ENCODE measurements around the gene SZT2. TPM values are rescaled to one million over a fixed set of nuclear protein-coding genes. Genes with fewer than 3 reads are reported as not detected.

Gene SZT2
- total and polyA plus RNA-seq, 7 experiments from 2014 or later = 4.4 to 153 (median 114) TPM

DNA sequence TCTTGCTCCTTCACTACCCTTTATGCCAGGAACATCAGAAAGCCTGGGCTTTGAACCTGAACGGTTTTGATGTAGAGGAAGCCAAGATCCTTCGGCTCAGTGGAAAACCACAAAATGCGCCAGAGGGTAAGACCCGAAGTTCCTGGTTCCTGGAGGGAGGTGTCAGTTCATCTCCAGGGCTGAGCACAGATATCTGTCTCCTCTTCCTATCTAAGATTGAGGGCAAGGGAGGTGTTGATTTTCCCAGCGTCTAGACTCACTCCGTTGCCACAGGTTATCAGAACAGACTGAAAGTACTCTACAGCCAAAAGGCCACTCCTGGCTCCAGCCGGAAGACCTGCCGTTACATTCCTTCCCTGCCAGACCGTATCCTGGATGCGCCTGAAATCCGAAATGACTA, 30.0 kb upstream of the SZT2 start:
- Mint-ChIP-seq H3K4me3 (peak overlapping the region; percentile 52 to 97 (median 75)), H3K27me3 (no peaks in the 10 kb centered on the region), H3K36me3 (peaks cover 5 to 46% (median 5%) of the 10 kb centered on the region in 5 donors), H3K27ac (peak overlapping the region in 5 of 9 donors; percentile 12 to 81 (median 64)), H3K4me1 (peaks cover 10 to 57% (median 20%) of the 10 kb centered on the region in 7 donors), H3K9me3 (no peaks in the 10 kb centered on the region)
- ATAC-seq (no peak), DNase-seq (no peak)
- H3K4me1 ChIP-seq (ENCODE audit: control insufficient read depth in 2 of 2, insufficient read depth in 2 of 2, low read length in 2 of 2) = peaks cover 5 to 10% of the 10 kb centered on the region in 2 donors
- H3K27ac ChIP-seq (ENCODE audit: low read depth, low read length) = no peak overlapping the region
- CTCF ChIA-PET = no interaction called here
- H3K9me3 ChIP-seq (ENCODE audit: control insufficient read depth in 2 of 3, low read length in 3 of 3) = no peaks in the 10 kb centered on the region
- H3K27me3 ChIP-seq (ENCODE audit: control insufficient read depth in 2 of 2, insufficient read depth in 2 of 2, low read length in 2 of 2) = no peaks in the 10 kb centered on the region
- intact Hi-C loops (cut with micrococcal nuclease) = loop anchor here (2.0 to 10.0 kb wide), 8 partner anchors 62 to 1997 kb away; partner anchors contain the start of genes KDM4A (in 2 of the 2), ATP6V0B (in 1 of the 2), B4GALT2 (in 1 of the 2) and DPH2 (in 1 of the 2)
- POLR2A ChIA-PET = interaction anchor here (0.8 to 2.5 kb wide), 2 partner anchors 8 to 111 kb away, joined by 3 to 16 read pairs; partner anchors contain the start of gene ELOVL1
- H3K36me3 ChIP-seq (ENCODE audit: control insufficient read depth in 2 of 3, insufficient read depth in 3 of 3, low read length in 3 of 3) = peaks cover 1 to 28% (median 10%) of the 10 kb centered on the region in 3 experiments
- no peak overlapping the region for H3K4me3 ChIP-seq (ENCODE audit: low read length)

DNA sequence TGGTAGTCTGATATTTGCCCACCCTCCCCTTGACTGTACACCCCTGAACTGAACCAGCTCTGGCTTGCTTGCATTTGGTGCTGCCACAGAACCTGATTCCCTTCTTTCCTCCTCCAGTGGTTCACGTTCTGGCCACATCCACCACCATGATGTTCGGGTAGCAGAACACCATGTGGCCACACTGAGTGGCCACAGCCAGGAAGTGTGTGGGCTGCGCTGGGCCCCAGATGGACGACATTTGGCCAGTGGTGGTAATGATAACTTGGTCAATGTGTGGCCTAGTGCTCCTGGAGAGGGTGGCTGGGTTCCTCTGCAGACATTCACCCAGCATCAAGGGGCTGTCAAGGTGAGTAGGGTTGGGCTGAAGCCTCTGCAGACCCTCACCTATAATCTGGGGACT, 29.1 kb upstream of the SZT2 start:
- Mint-ChIP-seq H3K36me3 (peaks cover 5 to 53% (median 10%) of the 10 kb centered on the region in 5 donors), H3K4me3 (peak overlapping the region in 4 of 10 donors; percentile 39 to 97 (median 52)), H3K27me3 (no peaks in the 10 kb centered on the region), H3K4me1 (peaks cover 10 to 64% (median 27%) of the 10 kb centered on the region in 7 donors), H3K27ac (no peak overlapping the region), H3K9me3 (no peaks in the 10 kb centered on the region)
- H3K4me3 ChIP-seq (ENCODE audit: low read length) = no peak overlapping the region
- H3K36me3 ChIP-seq (ENCODE audit: control insufficient read depth in 2 of 3, insufficient read depth in 3 of 3, low read length in 3 of 3) = peaks cover 10 to 37% (median 10%) of the 10 kb centered on the region in 3 experiments
- no peaks in the 10 kb centered on the region for H3K27me3 ChIP-seq (ENCODE audit: control insufficient read depth in 2 of 2, insufficient read depth in 2 of 2, low read length in 2 of 2)
- no peaks in the 10 kb centered on the region for H3K9me3 ChIP-seq (ENCODE audit: control insufficient read depth in 2 of 3, low read length in 3 of 3)
- ChIA-PET POLR2A (interaction anchor here (0.5 to 1.3 kb wide), 3 partner anchors 29 to 189 kb away, joined by 3 to 4 read pairs (median 3); partner anchors contain the start of genes CFAP57, EBNA1BP2, MED8 and SZT2), CTCF (no interaction called here)
- H3K4me1 ChIP-seq (ENCODE audit: control insufficient read depth in 2 of 2, insufficient read depth in 2 of 2, low read length in 2 of 2) = peaks cover 5 to 11% of the 10 kb centered on the region in 2 donors
- intact Hi-C loops (cut with micrococcal nuclease) = loop anchor here (10.0 kb wide), 4 partner anchors 294 to 614 kb away; partner anchors contain the start of genes ATP6V0B (in 1 of the 2), B4GALT2 (in 1 of the 2), DPH2 (in 1 of the 2) and KDM4A (in 1 of the 2)
- no peak for DNase-seq
- H3K27ac ChIP-seq (ENCODE audit: low read depth, low read length) = no peak overlapping the region
- ATAC-seq = no peak

DNA sequence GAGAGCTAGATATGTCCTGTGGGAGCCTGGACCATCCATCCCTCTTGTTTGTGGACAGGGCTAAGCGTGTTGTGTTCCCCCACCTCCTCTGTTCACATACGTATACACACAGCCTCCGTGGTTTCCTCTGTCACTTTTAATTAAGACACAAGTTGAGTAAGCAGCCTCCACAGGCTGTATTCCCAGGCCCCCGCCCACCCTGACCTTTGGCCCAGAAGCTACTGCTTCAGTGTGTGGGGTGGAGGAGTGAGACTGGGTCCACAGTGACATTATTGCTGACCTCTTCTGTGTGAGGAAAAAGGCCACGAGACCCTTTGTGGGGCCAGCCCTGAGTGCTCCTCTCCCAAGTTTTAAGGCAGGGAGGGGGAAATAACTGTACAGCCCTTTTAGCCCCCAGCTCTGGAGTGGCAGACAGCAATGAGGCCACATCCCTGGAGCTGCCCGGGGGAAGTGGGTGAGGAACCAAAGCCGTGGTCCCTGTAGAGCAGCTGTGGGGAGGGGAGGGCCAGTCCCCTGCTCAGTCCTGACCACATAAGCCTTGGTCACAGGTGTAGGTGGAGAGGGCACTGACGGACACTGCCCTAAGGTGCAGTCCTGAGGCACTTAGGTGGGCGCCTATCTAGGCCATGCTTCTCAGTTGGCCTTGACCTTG, 26.3 kb upstream of the SZT2 start:
- H3K9me3 Mint-ChIP-seq = no peaks in the 10 kb centered on the region
- ChIA-PET POLR2A (interaction anchor here (1.0 kb wide), 1 partner anchor 27 kb away, joined by 3 read pairs; the partner anchor contains the start of genes MED8 and SZT2), CTCF (no interaction called here)
- intact Hi-C loops (cut with micrococcal nuclease) = loop anchor here (10.0 kb wide), 4 partner anchors 291 to 611 kb away; partner anchors contain the start of genes ATP6V0B (in 1 of the 2), B4GALT2 (in 1 of the 2), DPH2 (in 1 of the 2) and KDM4A (in 1 of the 2)
- H3K36me3 Mint-ChIP-seq = peaks cover 5 to 59% (median 13%) of the 10 kb centered on the region in 5 donors
- no peak overlapping the region for H3K27ac Mint-ChIP-seq
- ATAC-seq (no peak), DNase-seq (no peak)
- Histone ChIP-seq H3K27ac (ENCODE audit: low read depth, low read length) (no peak overlapping the region), H3K27me3 (ENCODE audit: control insufficient read depth in 2 of 2, insufficient read depth in 2 of 2, low read length in 2 of 2) (no peaks in the 10 kb centered on the region), H3K4me1 (ENCODE audit: control insufficient read depth in 2 of 2, insufficient read depth in 2 of 2, low read length in 2 of 2) (peaks cover 11 to 21% of the 10 kb centered on the region in 2 donors), H3K4me3 (ENCODE audit: low read length) (no peak overlapping the region), H3K36me3 (ENCODE audit: control insufficient read depth in 2 of 3, insufficient read depth in 3 of 3, low read length in 3 of 3) (peaks cover 10 to 39% (median 10%) of the 10 kb centered on the region in 3 experiments), H3K9me3 (ENCODE audit: control insufficient read depth in 2 of 3, low read length in 3 of 3) (no peaks in the 10 kb centered on the region)
- H3K4me3 Mint-ChIP-seq = peak overlapping the region in 1 of 10 donors; percentile 25
- no peaks in the 10 kb centered on the region for H3K27me3 Mint-ChIP-seq
- H3K4me1 Mint-ChIP-seq = peaks cover 18 to 68% (median 34%) of the 10 kb centered on the region in 7 donors

DNA sequence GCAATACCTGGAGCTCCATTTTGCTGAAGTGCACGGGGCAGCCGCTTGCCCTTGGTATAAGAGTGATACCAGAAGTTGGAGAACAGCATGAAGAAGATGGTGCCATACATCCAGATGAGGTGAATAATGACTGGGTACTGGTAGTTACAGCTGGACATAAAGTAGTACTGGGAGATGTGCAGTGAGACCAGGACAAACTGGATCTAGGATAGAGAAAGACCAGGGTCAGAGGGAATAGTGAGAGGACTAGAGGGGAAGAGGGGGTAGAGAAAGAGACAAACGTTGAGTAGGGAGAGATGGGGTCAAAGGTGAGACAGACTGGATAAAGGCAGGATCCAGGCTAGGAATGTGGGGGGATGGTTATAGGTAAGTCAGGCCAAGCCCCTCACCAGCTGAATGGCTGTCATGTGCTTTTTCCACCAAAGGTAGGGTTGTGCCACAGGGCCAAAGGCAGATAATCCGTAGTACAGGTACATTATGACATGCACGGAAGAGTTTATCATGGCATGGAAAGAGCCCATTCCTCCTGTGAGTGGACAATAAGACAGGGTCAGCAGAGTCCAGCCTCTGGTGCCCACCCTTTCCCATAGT, 25.7 kb upstream of the SZT2 start:
- DNase-seq (no peak), ATAC-seq (no peak)
- peak overlapping the region in 1 of 10 donors; percentile 23 for H3K4me3 Mint-ChIP-seq
- Histone ChIP-seq H3K36me3 (ENCODE audit: control insufficient read depth in 2 of 3, insufficient read depth in 3 of 3, low read length in 3 of 3) (peaks cover 10 to 39% (median 10%) of the 10 kb centered on the region in 3 experiments), H3K9me3 (ENCODE audit: control insufficient read depth in 2 of 3, low read length in 3 of 3) (no peaks in the 10 kb centered on the region), H3K4me1 (ENCODE audit: control insufficient read depth in 2 of 2, insufficient read depth in 2 of 2, low read length in 2 of 2) (peaks cover 15 to 26% of the 10 kb centered on the region in 2 donors), H3K27ac (ENCODE audit: low read depth, low read length) (no peak overlapping the region), H3K27me3 (ENCODE audit: control insufficient read depth in 2 of 2, insufficient read depth in 2 of 2, low read length in 2 of 2) (no peaks in the 10 kb centered on the region), H3K4me3 (ENCODE audit: low read length) (no peak overlapping the region)
- no peaks in the 10 kb centered on the region for H3K9me3 Mint-ChIP-seq
- peak overlapping the region in 1 of 9 donors; percentile 68 for H3K27ac Mint-ChIP-seq
- ChIA-PET POLR2A (interaction anchor here (1.0 kb wide), 1 partner anchor 26 kb away, joined by 3 read pairs; the partner anchor contains the start of genes MED8 and SZT2), CTCF (interaction anchor here (0.6 kb wide), 1 partner anchor 56 kb away, joined by 5 read pairs; no protein-coding TSS in a partner anchor)
- no peaks in the 10 kb centered on the region for H3K27me3 Mint-ChIP-seq
- H3K4me1 Mint-ChIP-seq = peaks cover 19 to 73% (median 35%) of the 10 kb centered on the region in 7 donors
- intact Hi-C loops (cut with micrococcal nuclease) = loop anchor here (10.0 kb wide), 4 partner anchors 291 to 611 kb away; partner anchors contain the start of genes ATP6V0B (in 1 of the 2), B4GALT2 (in 1 of the 2), DPH2 (in 1 of the 2) and KDM4A (in 1 of the 2)
- peaks cover 5 to 59% (median 13%) of the 10 kb centered on the region in 5 donors for H3K36me3 Mint-ChIP-seq

DNA sequence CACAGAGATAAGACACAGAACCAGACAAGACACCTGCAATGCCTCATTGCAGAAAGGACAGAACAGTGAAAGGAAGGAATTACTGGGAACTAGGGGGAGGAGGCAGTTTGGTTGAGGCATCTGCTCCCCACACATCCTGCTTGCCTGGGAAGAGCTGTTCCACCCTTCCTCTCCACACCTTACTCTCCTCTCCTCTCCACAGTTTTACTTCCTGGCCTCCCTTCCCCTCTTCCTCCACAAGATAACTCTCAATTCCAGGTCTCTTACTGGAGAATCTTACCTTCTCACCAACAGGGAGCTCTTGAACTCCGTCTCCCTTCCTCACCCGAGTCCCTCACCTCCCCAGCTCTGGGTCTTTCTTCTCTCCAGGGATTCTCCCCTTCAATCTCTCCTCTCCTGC, 24.0 kb upstream of the SZT2 start:
- no peaks in the 10 kb centered on the region for H3K9me3 Mint-ChIP-seq
- CTCF ChIA-PET = no interaction called here
- DNase-seq = no peak
- peaks cover 24 to 63% (median 32%) of the 10 kb centered on the region in 7 donors for H3K4me1 Mint-ChIP-seq
- H3K4me3 ChIP-seq (ENCODE audit: low read length) = no peak overlapping the region
- ATAC-seq = no peak
- peak overlapping the region; percentile 90 for H3K27ac ChIP-seq (ENCODE audit: low read depth, low read length)
- no peaks in the 10 kb centered on the region for H3K27me3 Mint-ChIP-seq
- intact Hi-C loops (cut with micrococcal nuclease) = loop anchor here (5.0 to 10.0 kb wide), 6 partner anchors 87 to 847 kb away; partner anchors contain the start of genes HYI (in 2 of the 2), ATP6V0B (in 1 of the 2), B4GALT2 (in 1 of the 2) and DMAP1 (in 1 of the 2)
- no peaks in the 10 kb centered on the region for H3K9me3 ChIP-seq (ENCODE audit: control insufficient read depth in 2 of 3, low read length in 3 of 3)
- POLR2A ChIA-PET = interaction anchor here (0.5 kb wide), 1 partner anchor 550 kb away, joined by 4 read pairs; no protein-coding TSS in a partner anchor
- peak overlapping the region; percentile 43 to 94 (median 74) for H3K27ac Mint-ChIP-seq
- H3K36me3 ChIP-seq (ENCODE audit: control insufficient read depth in 2 of 3, insufficient read depth in 3 of 3, low read length in 3 of 3) = peaks cover 10 to 39% (median 10%) of the 10 kb centered on the region in 3 experiments
- H3K4me1 ChIP-seq (ENCODE audit: control insufficient read depth in 2 of 2, insufficient read depth in 2 of 2, low read length in 2 of 2) = peaks cover 13 to 22% of the 10 kb centered on the region in 2 donors
- H3K4me3 Mint-ChIP-seq = peak overlapping the region; percentile 0 to 97 (median 78)
- H3K36me3 Mint-ChIP-seq = peaks cover 5 to 50% (median 13%) of the 10 kb centered on the region in 5 donors
- no peaks in the 10 kb centered on the region for H3K27me3 ChIP-seq (ENCODE audit: control insufficient read depth in 2 of 2, insufficient read depth in 2 of 2, low read length in 2 of 2)

DNA sequence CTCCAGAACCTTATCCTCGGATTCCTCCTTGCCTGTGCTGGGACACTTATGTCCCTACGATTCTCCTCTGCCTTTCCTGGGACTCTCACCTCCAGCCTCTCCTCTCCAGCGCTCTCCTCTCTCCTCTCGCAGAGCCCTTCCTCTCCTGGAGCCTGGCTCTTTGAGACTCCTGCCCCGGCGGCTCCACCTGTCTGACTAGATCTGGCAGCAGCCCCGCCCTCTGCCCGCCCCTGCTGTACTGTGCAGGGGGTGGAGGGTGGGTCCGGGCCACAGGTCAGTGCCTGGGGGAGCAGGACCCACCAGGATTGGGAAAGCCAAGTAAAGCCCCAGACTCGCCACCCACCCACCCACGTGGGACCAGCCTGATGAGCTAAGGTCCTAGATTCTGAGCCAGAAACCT, 23.5 kb upstream of the SZT2 start:
- Histone ChIP-seq H3K4me3 (ENCODE audit: low read length) (no peak overlapping the region), H3K27ac (ENCODE audit: low read depth, low read length) (peak overlapping the region; percentile 90), H3K4me1 (ENCODE audit: control insufficient read depth in 2 of 2, insufficient read depth in 2 of 2, low read length in 2 of 2) (peaks cover 13 to 22% of the 10 kb centered on the region in 2 donors), H3K9me3 (ENCODE audit: control insufficient read depth in 2 of 3, low read length in 3 of 3) (no peaks in the 10 kb centered on the region), H3K27me3 (ENCODE audit: control insufficient read depth in 2 of 2, insufficient read depth in 2 of 2, low read length in 2 of 2) (no peaks in the 10 kb centered on the region), H3K36me3 (ENCODE audit: control insufficient read depth in 2 of 3, insufficient read depth in 3 of 3, low read length in 3 of 3) (peaks cover 10 to 39% (median 10%) of the 10 kb centered on the region in 3 experiments)
- DNase-seq (no peak), ATAC-seq (no peak)
- Mint-ChIP-seq H3K4me3 (peak overlapping the region; percentile 6 to 97 (median 90)), H3K27ac (peak overlapping the region; percentile 64 to 95 (median 85)), H3K9me3 (no peaks in the 10 kb centered on the region), H3K4me1 (peaks cover 24 to 63% (median 37%) of the 10 kb centered on the region in 7 donors), H3K27me3 (no peaks in the 10 kb centered on the region), H3K36me3 (peaks cover 5 to 48% (median 13%) of the 10 kb centered on the region in 5 donors)
- intact Hi-C loops (cut with micrococcal nuclease) = loop anchor here (5.0 to 10.0 kb wide), 6 partner anchors 86 to 846 kb away; partner anchors contain the start of genes HYI (in 2 of the 2), ATP6V0B (in 1 of the 2), B4GALT2 (in 1 of the 2) and DMAP1 (in 1 of the 2)
- CTCF ChIA-PET = no interaction called here
- POLR2A ChIA-PET = no interaction called here
